Daoy (cell line): ENCODE data around the gene ZNF692. TPM values are rescaled to one million over a fixed set of nuclear protein-coding genes. Genes with fewer than 3 reads are reported as not detected.
"Not testable (repeated sequence)": the region's sequence is repeated elsewhere in the genome, so short reads cannot be mapped to it uniquely, and the experiment has no call there.

Experiments
- DNase-seq: peaks from one replicate; pipeline ENCODE4 v3.0.0-alpha.2; 2015; ENCODE audit warnings: low read depth
- total RNA-seq: library from RNA; depleted of rRNA; stranded (reverse); fragments of >200 nt; shearing (Covaris generic); gene quantifications from 2 replicates; pipeline ENCODE4 v1.2.3, GENCODE V29; 2014; rRNA removed

Gene ZNF692, protein sequence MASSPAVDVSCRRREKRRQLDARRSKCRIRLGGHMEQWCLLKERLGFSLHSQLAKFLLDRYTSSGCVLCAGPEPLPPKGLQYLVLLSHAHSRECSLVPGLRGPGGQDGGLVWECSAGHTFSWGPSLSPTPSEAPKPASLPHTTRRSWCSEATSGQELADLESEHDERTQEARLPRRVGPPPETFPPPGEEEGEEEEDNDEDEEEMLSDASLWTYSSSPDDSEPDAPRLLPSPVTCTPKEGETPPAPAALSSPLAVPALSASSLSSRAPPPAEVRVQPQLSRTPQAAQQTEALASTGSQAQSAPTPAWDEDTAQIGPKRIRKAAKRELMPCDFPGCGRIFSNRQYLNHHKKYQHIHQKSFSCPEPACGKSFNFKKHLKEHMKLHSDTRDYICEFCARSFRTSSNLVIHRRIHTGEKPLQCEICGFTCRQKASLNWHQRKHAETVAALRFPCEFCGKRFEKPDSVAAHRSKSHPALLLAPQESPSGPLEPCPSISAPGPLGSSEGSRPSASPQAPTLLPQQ
- total RNA-seq: 22.1 and 46.6 TPM in 2 replicates

DNA sequence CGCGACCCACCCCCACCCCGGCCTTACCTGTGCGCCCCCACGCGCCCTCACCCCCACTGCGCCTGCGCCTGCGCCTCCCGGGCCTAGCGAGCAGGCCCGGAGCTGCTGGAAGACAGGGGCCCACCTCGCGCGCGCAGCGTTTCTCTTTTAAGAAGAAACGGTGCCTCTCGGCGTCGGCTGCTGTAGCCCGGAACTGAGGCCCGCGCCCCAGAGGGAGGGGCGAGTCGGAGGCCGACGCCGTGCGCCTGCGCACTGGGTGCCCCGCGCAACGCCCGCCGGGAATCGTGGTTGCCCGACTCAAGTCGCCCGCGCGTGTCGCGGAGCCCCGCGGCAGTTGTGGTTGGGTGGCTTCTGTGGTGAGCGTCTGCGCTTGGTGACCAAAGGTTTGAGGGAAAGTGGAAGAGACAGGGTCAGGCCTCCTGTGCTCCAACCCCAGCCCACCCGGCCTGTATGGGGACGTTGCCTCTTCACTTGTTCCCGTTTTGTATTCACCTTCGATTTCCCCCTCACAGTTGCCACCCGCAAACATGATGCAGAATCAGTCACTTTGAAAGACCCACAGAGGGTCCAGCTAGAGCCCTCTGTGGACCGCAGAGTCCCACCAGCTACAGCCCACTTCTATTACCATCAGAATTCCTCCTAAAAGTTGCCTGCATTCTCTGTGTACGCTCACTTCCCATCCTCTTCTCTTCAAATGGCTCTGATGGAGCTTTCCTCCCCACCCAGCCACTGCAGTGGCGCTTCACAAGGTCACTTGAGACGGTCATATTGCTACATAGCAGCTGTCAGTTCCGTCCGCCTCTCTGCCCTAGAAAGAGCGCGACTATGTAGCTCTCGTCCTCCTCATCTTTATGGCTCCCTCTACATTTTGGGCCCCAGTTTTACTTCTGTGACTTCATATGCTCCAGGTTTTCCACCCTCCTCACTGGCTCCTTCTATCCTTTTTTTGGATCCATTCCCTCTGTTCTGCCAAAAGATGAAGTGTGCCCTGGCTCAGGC is at the start of gene ZNF692:
Gene ZNF692 (minus strand): TSS at position 195 of the 999 bp plus-strand sequence. CDS start 776 bp downstream, outside the sequence.
- peak; percentile 98 for DNase-seq

DNA sequence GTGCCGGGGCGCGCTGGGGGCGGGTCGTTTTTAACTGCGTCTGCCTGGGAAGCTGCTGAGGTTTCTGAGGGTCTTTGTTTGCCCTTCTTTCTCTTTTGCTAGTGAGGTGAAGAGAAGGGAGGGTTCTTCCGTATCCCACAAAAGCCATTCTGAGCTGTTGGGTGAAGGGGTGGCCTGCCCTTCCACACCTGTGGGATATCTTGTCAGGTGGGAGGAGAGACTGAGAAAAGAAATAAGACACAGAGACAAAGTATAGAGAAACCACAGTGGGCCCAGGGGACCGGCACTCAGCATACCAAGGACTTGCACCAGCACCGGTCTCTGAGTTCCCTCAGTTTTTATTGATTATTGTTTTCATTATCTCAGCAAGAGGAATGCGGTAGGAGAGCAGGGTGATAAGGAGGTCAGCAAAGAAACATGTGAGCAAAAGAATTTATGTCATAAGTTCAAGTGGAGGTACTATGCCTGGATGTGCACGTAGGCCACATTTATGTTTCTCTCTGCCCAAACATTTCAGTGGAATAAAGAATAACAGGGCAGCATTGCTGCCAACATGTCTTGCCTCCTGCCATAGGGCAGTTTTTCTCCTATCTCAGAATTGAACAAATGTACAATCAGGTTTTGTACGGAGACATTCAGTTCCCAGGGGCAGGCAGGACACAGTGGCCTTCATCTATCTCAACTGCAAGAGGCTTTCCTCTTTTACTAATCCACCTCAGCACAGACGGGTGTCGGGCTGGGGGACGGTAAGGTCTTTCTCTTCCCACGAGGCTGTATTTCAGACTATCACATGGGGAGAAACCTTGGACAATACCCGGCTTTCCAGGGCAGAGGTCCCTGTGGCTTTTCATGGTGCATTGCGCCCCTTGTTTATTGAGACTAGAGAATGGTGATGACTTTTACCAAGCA is 48.1 kb upstream of the ZNF692 start:
- DNase-seq: no peak

DNA sequence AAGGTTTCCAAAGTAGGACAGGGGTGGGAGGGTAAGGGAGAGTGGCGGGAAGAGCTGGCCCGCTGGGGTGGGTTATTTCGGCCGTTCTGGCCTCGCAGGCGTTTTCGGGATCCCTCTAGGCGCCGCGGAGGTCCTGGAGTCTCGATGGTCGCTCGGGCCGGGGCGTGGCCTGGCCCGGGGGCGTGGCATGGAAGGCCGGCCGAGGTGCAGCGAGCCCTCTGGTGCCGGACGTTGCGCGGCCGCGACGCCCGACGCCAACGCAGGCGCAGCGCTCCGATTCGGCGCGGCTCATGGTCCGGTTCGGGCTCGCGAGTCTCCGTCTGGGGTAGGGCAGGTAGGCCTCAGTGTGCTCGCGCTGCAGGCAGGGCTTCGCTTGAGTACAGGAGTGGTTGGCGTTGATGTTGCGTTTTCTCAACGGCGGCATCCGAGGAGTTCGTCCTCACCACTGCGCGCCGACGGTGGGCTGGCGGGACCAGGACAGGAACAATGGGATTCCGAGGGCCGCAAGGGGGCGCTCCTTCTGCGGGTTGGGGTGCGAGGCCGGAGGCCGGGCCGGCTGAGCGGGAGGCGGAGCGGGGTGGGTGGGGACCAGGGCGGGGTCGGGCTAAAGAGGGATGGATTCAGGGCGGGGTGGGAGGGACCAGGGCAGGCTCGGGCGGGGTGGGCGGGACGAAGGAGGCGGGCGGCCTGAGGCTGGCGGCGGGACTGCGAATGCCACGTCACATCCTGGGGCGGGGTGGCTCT is 47.3 kb upstream of the ZNF692 start, which contains the start of gene PGBD2:
Gene PGBD2 (plus strand): TSS at position 227 of the 744 bp plus-strand sequence. CDS start 7,628 bp downstream, outside the sequence.
- peak; percentile 95 for DNase-seq

DNA sequence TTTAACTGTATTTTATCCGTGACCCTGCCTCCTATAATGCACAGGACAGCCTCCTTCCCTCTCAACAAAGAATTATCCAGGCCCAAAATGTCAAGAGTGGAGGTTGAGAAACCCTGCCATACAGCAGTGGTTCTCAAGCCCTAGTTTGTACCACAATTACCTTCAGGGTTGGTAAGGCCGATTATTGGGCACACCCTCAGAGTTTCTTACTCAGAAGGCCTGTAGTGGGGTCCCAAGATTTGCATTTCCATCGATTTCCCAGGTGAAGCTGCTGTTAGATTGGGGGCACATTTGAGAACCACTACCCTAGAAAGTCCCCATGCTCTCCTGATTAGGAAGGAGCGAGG is 46.8 kb upstream of the ZNF692 start:
- no peak for DNase-seq

DNA sequence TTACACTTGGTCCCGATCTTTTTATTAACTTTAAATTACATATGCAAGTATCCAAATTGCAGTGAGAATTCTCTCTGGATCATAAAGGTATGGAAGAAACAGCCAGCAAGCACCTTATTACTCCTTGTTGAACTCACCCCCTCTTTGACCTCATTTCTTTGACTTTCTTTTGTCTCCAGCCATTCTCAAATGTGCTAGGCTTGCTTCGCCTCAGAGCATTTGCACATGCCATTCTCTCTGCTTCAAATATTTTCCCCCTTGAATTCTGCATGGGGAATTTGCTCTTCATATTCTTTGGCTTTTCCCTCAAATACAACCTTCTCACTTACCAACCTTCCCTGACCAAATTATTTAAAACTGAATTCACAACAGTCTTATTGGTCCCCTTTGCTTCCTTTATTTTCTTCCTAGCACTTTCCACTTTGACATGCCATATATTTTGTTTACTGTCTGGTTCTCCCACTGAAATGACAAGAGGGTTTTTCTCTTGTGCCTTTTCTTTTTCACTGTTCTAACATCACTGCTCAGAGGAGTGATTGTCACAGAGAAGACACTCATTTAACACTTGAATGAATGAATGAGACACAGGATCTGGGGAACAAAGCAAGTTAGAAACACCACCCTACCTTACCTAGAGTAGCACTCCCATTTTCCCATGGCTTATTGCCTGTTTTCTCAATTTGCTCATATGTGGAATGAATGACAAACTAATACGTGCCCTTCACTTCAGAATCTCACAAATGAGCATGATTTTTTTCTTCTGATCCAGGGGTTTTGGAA is 45.7 kb upstream of the ZNF692 start:
- DNase-seq: no peak

DNA sequence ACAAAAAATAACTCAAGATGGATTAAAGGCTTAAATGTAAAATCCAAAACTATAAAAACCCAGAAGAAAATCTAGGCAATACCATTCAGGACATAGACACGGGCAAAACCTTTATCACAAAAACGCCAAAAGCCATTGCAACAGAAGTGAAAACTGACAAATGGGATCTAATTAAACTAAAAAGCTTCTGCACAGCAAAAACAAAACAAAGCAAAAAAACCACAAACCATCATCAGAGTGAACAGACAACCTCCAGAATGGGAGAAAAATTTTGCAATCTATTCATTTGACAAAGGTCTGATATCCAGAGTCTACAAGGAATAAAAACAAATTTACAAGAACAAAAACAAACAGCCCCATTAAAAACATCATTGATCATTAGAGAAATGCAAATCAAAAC is 42.7 kb upstream of the ZNF692 start:
- no peak for DNase-seq

DNA sequence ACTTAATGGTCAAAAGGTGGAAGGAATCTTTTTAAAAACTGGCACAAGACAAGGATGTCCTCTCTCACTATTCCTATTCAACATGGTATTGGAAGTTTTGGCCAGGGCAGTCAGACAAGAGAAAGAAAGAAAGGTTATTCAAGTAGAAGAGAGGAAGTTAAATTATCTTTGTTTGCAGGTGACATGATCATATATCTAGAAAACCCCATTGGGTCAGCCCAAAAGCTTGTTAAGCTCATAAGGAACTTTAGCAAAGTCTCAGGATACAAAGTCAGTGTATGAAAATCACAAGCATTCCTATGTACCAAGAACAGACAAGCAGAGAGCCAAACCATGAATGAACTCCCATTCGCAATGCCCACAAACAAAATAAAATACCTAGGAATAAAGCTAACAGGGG is 41.8 kb upstream of the ZNF692 start:
- DNase-seq: no peak

DNA sequence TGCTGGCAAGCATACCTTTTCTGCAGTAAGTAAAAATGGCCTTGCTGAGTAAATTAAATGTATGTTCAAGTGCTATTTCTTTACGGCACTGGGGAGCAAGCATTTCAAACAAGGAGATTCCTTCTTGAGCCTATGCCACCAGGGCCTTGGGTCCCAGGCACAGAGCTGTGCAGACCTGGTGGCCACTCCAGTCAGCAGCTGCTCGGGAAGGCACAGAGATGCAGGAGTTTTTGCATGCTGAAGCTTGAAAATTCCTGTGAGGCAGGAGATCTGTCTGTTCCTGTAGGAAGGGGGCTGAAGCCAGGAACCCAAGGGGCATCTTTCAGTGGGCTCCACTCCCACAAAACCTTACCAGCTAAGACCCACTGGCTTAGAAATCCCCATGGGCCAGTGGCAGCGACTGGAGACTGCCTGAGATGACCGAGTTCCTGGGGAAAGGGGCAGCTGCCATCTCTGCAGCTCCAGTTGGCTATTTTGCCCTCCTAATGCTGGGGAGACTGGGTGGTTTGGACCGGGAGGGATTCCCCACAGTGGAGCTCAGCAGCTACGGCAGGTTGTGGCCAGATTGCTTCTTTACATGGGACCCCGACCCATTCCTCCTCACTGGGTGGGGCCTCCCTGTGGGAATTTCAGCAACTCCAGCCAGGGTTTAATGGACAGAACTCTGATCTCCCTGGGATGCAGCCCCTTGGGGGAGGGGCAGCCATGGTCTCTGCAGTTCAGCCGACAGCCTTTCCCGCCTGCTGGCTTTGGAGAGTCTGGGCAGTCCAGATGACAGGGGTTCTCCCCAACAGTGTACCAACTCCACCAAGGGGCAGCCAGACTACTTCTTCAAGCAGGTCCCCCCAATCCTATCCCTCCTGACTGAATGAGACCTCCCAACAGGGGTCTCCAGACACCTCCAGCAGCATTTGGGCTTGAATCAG is 38.8 kb upstream of the ZNF692 start:
- no peak for DNase-seq

DNA sequence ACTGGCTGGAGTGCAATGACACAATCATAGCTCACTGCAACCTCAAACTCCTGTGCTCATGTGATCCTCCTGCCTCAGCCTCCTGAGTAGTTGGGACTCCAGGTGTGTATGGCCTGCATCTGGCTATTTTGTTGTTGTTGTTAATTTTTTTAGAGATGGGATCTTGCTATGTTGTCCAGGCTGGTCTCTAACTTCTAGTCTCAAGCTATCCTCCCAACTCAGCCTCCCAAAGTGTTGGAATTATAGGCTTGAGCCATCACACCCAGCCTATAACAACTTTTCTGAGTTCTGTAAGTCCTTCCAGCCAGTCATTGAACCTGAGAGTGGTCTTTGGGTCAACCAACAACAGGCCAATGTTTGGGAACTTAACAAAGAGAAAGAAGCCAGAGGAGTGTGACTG is 36.0 kb upstream of the ZNF692 start:
- no peak for DNase-seq

DNA sequence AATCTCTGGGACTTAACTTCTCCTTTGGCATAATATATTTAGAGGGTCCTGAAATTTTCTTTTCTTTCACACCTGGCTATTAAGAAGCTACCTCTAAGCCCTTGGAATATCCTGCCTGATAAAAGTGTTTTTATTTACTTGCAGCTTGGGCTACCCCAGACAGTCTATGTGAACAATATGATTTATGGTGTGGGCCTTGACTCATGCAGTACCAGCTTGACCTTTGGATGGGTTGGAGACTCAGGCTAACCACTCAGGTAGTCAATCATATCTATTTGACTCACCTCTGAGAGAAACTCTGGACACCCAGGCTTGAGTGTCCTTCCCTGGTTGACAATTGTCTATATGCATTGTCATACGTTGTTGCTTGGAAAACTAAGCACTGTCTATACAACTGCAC is 33.7 kb upstream of the ZNF692 start:
- DNase-seq: no peak

DNA sequence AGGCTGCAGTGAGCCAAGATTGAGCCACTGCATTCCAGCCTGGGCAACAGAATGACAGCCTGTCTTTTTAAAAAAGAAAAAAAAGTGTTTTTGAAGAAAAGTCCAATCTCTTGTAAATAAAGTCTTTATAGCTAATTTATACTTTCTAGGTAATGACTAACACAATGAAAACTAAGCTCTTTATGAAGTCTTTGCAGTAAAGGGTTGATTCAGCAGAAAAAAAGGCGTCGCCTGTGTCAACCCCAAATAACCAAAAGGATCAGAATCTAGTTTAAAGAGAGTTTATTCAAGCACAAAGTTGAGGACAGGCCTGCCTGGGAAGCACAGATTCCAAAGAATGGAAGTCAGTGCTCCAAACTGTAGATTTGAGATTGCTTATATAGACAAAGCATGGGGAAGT is 32.9 kb upstream of the ZNF692 start:
- no peak for DNase-seq

DNA sequence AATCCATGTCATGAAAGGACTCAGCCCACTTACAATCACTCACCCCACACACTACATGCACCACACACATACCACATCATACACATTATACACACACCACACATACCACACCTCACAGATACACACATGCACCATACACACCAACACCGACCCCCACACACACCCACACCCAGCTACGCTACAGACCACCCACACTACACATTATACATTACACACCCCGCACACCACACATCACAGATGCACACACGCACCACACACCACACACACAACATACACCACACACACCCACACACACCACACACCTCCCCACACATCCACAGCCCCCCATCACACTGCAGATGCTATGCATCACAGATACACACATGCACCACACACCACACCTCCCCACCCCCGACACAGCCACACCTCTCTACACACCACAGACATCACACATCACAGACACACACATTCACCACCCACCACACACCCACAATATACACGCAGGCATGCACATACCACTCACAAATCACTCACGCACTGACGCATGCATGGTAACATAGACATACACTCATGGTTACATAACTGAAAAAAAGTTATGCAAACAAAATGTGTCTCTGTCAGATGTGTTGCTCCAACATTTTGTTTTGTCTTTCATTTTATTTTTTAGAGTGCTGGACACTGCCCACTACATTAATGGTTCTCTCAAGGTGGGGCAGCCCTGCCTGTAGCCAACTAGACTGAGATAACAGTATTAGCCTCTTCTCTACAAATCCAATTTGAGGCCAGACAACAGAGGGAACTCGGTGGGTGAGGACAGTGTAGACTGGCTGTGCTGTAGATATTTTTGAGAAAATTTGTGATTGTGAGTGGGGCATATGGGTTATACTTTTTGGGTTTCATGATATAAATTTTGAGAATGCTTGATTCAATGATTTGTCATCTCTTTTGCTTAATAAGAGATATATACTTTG is 31.9 kb upstream of the ZNF692 start:
- DNase-seq: no peak

DNA sequence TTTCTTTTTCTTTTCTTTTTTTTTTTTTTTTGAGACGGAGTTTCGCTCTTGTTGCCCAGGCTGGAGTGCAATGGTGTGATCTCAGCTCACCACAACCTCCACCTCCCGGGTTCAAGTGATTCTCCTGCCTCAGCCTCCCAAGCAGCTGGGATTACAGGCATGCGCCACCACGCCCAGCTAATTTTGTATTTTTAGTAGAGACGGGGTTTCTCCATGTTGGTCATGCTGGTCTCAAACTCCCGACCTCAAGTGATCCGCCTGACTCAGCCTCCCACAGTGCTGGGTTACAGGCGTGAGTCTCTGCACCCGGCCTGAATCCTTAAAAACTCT is 31.0 kb upstream of the ZNF692 start:
- DNase-seq: not testable (repeated sequence)

DNA sequence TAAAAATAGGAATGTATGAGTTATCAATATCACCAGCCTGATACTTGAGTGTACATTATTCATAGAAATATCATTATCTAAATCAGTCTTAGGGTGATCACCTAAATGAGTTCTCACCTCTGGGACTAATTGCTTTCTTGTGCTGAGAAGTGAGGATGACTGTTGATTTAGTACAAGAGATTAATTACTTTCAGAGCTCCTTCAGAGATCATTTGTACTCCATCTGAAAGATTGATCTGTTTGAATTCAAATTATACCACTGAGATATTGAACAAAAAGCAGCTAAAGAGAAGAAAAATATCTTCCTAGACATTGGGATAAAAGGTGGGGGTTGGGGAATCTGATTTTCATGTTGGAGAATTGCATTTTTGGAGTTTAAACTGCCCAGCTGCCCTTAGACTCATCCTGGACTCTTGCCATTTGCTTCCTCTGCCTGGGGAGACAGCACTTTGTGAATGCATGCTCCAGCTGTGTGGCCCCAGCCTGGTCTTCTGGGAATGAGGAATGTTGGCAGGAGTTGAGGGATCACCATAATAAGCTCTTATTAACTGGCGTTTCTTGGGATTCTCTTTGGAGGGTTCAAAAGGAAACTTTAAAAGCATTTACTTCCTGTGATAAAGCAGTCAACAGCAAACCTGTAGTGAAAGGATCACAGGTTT is 27.5 kb upstream of the ZNF692 start:
- DNase-seq: no peak

DNA sequence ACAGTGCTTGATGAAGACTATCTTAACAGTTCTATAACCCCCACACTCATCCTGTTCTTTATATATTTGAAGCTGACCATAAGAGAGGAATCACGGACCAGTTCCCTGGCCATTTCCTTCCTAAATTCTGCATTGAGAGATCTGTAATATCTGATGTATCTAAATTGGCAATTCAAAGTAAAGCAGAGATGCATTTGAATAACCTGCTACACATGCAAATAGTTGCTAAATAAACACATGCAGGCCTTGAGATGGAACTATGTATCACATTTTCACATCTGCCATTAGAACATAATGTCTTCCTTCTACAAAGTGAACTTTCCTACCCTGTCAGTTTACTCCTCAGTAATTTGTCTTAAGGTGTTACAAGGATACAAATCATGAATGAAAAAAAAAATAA is 26.8 kb upstream of the ZNF692 start:
- DNase-seq: no peak

DNA sequence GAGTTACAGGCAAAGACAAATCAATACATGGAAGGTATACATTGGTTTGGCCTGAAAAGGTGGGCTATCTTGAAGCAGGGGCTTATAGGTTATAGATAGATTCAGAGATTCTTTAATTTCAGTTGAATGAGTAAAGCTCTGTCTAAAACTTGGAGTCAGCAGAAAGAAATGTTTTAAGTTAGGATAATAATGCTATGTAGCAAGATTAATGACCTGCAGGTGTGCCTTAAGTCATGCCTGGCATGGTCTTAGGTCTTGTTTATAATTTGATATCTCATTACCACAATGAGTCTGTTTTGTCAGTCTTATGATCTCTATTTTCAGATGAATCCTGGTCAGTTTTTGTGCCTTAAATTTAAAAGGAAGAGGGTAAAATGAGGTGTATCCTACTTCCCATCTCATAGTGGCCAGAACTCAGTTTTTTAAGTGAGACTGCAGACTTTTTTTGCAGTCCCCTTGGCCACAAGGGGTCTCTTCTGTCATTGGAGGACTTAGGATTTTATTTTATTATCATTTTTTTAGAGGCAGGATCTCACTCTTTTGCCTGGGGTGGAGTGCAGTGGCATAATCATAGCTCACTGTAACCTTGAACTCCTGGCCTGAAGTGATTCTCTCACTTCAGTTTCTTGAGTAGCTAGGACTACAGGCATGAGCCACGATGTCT is 25.9 kb upstream of the ZNF692 start:
- DNase-seq: no peak
